Lower lobe of right lung (tissue), 2 donors: Measurements from ENCODE around the gene PNMA8A. TPM values are rescaled to one million over a fixed set of nuclear protein-coding genes. Genes with fewer than 3 reads are reported as not detected.

Source experiments
- ATAC-seq, 2 donors: fragments of 200-7000 bp; cut with Tn5 transposase; one replicate each; pipeline ENCODE4 v1.9.1; 2020 to 2022; ENCODE audit warnings: mild to moderate bottlenecking in 2 of 2, moderate library complexity in 2 of 2
- DNase-seq: peaks from one replicate; pipeline ENCODE4 v3.0.0-alpha.2; 2020
- H3K27ac ChIP-seq: fragments of 200-600 bp; one replicate; pipeline ENCODE4 v1.8.0; 2022
- H3K27me3 ChIP-seq: fragments of 200-600 bp; one replicate; pipeline ENCODE4 v1.8.0; 2022; ENCODE audit warnings: low read depth
- H3K36me3 ChIP-seq: fragments of 200-600 bp; one replicate; pipeline ENCODE4 v1.8.0; 2022; ENCODE audit warnings: mild to moderate bottlenecking
- H3K4me1 ChIP-seq: fragments of 200-600 bp; one replicate; pipeline ENCODE4 v1.8.0; 2022
- H3K4me3 ChIP-seq: fragments of 200-600 bp; one replicate; pipeline ENCODE4 v1.8.0; 2022; ENCODE audit warnings: mild to moderate bottlenecking
- H3K9me3 ChIP-seq: fragments of 200-600 bp; one replicate; pipeline ENCODE4 v1.8.0; 2022
- intact Hi-C: fragments of 100-400 bp; cut with DNase I; formaldehyde crosslinking; loops from one replicate; pipeline ENCODE4 v1.11.0; 2022
- total RNA-seq: library from RNA; stranded (reverse); fragmentation: NEBNext Ultra II Directional; extraction: Animal tissue kit (Norgen Biotek cat#: 25700); gene quantifications from one replicate; pipeline ENCODE4 v1.2.1, GENCODE V29; 2021
- TF ChIP-seq, protein P1 (sequence below): fragments of 200-600 bp; IDR thresholded peaks from one replicate; pipeline ENCODE4 v1.8.0; 2022; ENCODE audit warnings: antibody characterized with exemption, mild to moderate bottlenecking
- donor health status: DM: no; HTN: yes; CAD: no; lungs with severe emphysema.

The PNMA8A gene
- total RNA-seq, 1 donor from 2014 or later = 1.5 TPM

DNA sequence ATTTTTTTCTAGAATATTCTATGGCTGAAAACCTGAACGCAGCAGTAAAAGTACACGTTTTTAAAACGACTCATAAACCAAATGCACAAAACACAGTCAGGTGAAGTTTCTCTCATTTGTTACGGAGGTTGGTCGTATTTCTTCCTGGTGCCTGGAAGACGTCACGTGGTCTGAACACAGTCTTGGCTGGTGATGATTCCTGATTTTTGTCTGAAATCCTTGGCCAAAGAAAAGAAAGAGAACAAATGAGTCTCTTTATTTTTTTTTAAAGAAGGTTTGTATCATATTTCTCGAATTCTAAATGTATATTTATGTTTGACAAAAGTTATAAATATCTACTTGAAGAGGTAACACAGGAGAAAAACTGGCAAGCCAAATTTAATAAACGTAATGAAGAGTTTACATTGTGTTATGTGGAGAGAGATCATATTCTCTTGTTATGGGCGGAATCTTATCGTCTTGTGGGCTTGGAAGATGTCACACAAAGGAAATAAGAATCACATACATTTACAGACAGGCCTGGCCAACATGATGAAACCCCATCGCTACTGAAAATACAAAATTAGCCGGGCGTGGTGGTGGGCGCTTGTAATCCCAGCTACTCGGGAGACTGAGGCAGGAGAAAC, 10.0 kb upstream of the PNMA8A start:
- peak overlapping the region; percentile 62 for H3K27ac ChIP-seq
- intact Hi-C loops = loop anchor here (10.0 kb wide), 1 partner anchor 77 kb away; no protein-coding TSS in a partner anchor
- TF ChIP-seq, protein P1, sequence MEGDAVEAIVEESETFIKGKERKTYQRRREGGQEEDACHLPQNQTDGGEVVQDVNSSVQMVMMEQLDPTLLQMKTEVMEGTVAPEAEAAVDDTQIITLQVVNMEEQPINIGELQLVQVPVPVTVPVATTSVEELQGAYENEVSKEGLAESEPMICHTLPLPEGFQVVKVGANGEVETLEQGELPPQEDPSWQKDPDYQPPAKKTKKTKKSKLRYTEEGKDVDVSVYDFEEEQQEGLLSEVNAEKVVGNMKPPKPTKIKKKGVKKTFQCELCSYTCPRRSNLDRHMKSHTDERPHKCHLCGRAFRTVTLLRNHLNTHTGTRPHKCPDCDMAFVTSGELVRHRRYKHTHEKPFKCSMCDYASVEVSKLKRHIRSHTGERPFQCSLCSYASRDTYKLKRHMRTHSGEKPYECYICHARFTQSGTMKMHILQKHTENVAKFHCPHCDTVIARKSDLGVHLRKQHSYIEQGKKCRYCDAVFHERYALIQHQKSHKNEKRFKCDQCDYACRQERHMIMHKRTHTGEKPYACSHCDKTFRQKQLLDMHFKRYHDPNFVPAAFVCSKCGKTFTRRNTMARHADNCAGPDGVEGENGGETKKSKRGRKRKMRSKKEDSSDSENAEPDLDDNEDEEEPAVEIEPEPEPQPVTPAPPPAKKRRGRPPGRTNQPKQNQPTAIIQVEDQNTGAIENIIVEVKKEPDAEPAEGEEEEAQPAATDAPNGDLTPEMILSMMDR = no peak
- H3K27me3 ChIP-seq = no peaks in the 10 kb centered on the region
- DNase-seq (no peak), ATAC-seq (no peak)
- no peaks in the 10 kb centered on the region for H3K36me3 ChIP-seq
- no peak overlapping the region for H3K4me3 ChIP-seq
- H3K4me1 ChIP-seq = no peaks in the 10 kb centered on the region
- no peaks in the 10 kb centered on the region for H3K9me3 ChIP-seq

GRCh38 chr19:46480415-46480814, 9.1 kb upstream of the PNMA8A start:
- H3K36me3 ChIP-seq = no peaks in the 10 kb centered on the region
- peak overlapping the region; percentile 62 for H3K27ac ChIP-seq
- no peak for DNase-seq
- peak; percentile 21 to 62 for ATAC-seq
- TF ChIP-seq, protein P1 = no peak
- intact Hi-C loops = loop anchor here (10.0 kb wide), 1 partner anchor 76 kb away; no protein-coding TSS in a partner anchor
- no peak overlapping the region for H3K4me3 ChIP-seq
- no peaks in the 10 kb centered on the region for H3K9me3 ChIP-seq
- no peaks in the 10 kb centered on the region for H3K4me1 ChIP-seq
- no peaks in the 10 kb centered on the region for H3K27me3 ChIP-seq

DNA sequence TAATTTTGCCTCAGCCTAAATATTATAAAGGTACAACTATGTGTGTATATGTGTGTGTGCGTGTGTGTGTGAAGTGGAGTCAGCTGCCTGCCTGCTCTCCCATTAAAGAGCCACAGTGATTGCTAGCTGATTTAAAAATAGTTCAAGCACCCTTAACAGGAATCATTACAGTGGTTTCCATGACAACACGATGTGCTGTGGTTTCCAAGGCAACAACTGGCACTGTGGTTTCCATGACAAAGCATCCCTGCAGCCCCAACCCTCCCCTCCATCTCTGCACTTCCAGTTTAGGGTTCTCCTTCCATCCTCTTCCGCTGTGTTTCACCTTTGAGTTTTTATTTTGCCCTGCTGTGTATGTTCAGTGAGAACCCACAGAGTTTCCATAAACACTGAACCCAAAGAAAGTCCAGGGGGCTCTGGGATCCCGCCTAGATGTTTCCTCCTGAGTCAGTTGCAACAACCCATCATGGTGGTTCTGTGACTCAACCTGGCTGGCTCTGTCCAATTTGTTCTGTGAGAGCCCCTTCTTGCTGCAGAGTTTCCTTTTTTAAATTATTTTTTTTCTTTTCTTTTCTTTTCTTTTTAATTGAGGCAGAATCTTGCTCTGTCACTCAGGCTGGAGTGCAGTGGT, 7.1 kb upstream of the PNMA8A start:
- ATAC-seq = no peak
- TF ChIP-seq, protein P1 = no peak

DNA sequence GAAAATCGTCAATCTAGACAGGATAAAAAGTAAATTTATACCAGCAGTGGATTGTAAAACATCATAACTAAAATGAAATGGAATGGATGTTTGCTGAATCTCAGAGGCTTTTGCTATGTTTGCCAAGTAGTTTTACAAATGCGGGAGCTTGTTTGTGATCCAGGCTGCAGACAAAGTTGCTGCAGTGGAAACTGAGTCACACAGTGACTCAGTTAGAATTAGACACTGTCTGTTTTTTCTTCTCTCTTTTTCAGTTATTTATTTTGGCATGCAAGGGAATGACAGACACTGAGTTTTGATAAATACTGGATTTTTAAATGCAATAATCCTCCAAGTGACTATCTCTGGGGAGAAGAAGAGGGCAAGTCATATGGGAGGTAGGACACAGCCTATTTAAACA, 4.6 kb upstream of the PNMA8A start:
- peaks cover 18% of the 10 kb centered on the region for H3K27me3 ChIP-seq
- peaks cover 13% of the 10 kb centered on the region for H3K4me1 ChIP-seq
- H3K27ac ChIP-seq = no peak overlapping the region
- H3K4me3 ChIP-seq = no peak overlapping the region
- ATAC-seq (no peak), DNase-seq (no peak)
- H3K9me3 ChIP-seq = no peaks in the 10 kb centered on the region
- TF ChIP-seq, protein P1 = no peak
- no peaks in the 10 kb centered on the region for H3K36me3 ChIP-seq
- intact Hi-C loops = no loop called here

More for the DNA sequence above, 7.1 kb upstream of the PNMA8A start:
- Histone ChIP-seq H3K36me3 (no peaks in the 10 kb centered on the region), H3K4me1 (peaks cover 5% of the 10 kb centered on the region), H3K27me3 (peaks cover 6% of the 10 kb centered on the region), H3K4me3 (no peak overlapping the region), H3K27ac (no peak overlapping the region), H3K9me3 (no peaks in the 10 kb centered on the region)
- intact Hi-C loops = no loop called here
- no peak for DNase-seq

- intact Hi-C loops = no loop called here
- no peak overlapping the region for H3K27ac ChIP-seq
- DNase-seq = no peak
These were observed 2.8 kb upstream of the PNMA8A start for GRCh38 chr19:46474211-46474610.

More at GRCh38 chr19:46474211-46474610, 2.8 kb upstream of the PNMA8A start:
- Histone ChIP-seq H3K27me3 (peaks cover 27% of the 10 kb centered on the region), H3K4me3 (no peak overlapping the region), H3K9me3 (no peaks in the 10 kb centered on the region), H3K36me3 (no peaks in the 10 kb centered on the region), H3K4me1 (peaks cover 14% of the 10 kb centered on the region)
- TF ChIP-seq, protein P1 = no peak
- no peak for ATAC-seq
